Thymus (tissue), 2 donors: ENCODE measurements around the gene VWA5B2. TPM values are rescaled to one million over a fixed set of nuclear protein-coding genes. Genes with fewer than 3 reads are reported as not detected.

Experiments used
- polyA plus RNA-seq: library from polyadenylated mRNA; stranded (reverse); fragments of 200-250 nt; gene quantifications from one replicate; pipeline ENCODE4 v1.2.3, GENCODE V29; 2013
- total RNA-seq: library from RNA; stranded (reverse); fragments of 120-200 nt; gene quantifications from one replicate; pipeline ENCODE4 v1.2.4, GENCODE V29; 2013
- donor health status: healthy.

VWA5B2 gene
- total and polyA plus RNA-seq, 2 donors = 0.05 to 0.23 TPM

Other genes with a start within 250 kb of the VWA5B2 start
- 13.8 TPM for gene ABCC5, start 211.7 kb upstream of the VWA5B2 start, total RNA-seq
- 33.2 TPM for gene ABCC5, start 211.7 kb upstream of the VWA5B2 start, polyA plus RNA-seq
- not detected for gene HTR3D, start 197.8 kb upstream of the VWA5B2 start, total RNA-seq
- gene HTR3D, start 197.8 kb upstream of the VWA5B2 start, polyA plus RNA-seq = not detected
- not detected for gene HTR3C, start 176.5 kb upstream of the VWA5B2 start, total RNA-seq
- gene HTR3C, start 176.5 kb upstream of the VWA5B2 start, polyA plus RNA-seq = 0.11 TPM
- not detected for gene HTR3E, start 132.5 kb upstream of the VWA5B2 start, total RNA-seq
- gene HTR3E, start 132.5 kb upstream of the VWA5B2 start, polyA plus RNA-seq = 0.05 TPM
- gene EIF2B5, start 94.2 kb upstream of the VWA5B2 start, total RNA-seq = 32.2 TPM
- gene EIF2B5, start 94.2 kb upstream of the VWA5B2 start, polyA plus RNA-seq = 47.3 TPM
- 12.0 TPM for gene DVL3, start 74.2 kb upstream of the VWA5B2 start, total RNA-seq
- gene DVL3, start 74.2 kb upstream of the VWA5B2 start, polyA plus RNA-seq = 26.0 TPM
- 138 TPM for gene AP2M1, start 54.7 kb upstream of the VWA5B2 start, total RNA-seq
- gene AP2M1, start 54.7 kb upstream of the VWA5B2 start, polyA plus RNA-seq = 165 TPM
- gene ABCF3, start 43.4 kb upstream of the VWA5B2 start, total RNA-seq = 25.0 TPM
- gene ABCF3, start 43.4 kb upstream of the VWA5B2 start, polyA plus RNA-seq = 60.6 TPM
- 12.6 TPM for gene ALG3, start 19.4 kb downstream of the VWA5B2 start, total RNA-seq
- 16.6 TPM for gene ALG3, start 19.4 kb downstream of the VWA5B2 start, polyA plus RNA-seq
- gene EEF1AKMT4, start 20.1 kb downstream of the VWA5B2 start, total RNA-seq = 5.0 TPM
- 2.9 TPM for gene EEF1AKMT4, start 20.1 kb downstream of the VWA5B2 start, polyA plus RNA-seq
- gene CAMK2N2, start 32.0 kb downstream of the VWA5B2 start, total RNA-seq = not detected
- 0.14 TPM for gene CAMK2N2, start 32.0 kb downstream of the VWA5B2 start, polyA plus RNA-seq
- gene ECE2, start 46.4 kb downstream of the VWA5B2 start, total RNA-seq = not detected
- gene ECE2, start 46.4 kb downstream of the VWA5B2 start, polyA plus RNA-seq = not detected
- 136 TPM for gene PSMD2, start 69.7 kb downstream of the VWA5B2 start, total RNA-seq
- 76.1 TPM for gene PSMD2, start 69.7 kb downstream of the VWA5B2 start, polyA plus RNA-seq
- gene EIF4G1, start 85.0 kb downstream of the VWA5B2 start, total RNA-seq = 69.0 TPM
- 97.5 TPM for gene EIF4G1, start 85.0 kb downstream of the VWA5B2 start, polyA plus RNA-seq
- 3.4 TPM for gene FAM131A, start 108.0 kb downstream of the VWA5B2 start, total RNA-seq
- 11.7 TPM for gene FAM131A, start 108.0 kb downstream of the VWA5B2 start, polyA plus RNA-seq
- 0.85 TPM for gene CLCN2, start 132.0 kb downstream of the VWA5B2 start, total RNA-seq
- 7.0 TPM for gene CLCN2, start 132.0 kb downstream of the VWA5B2 start, polyA plus RNA-seq
- gene POLR2H, start 132.1 kb downstream of the VWA5B2 start, total RNA-seq = 76.0 TPM
- 117 TPM for gene POLR2H, start 132.1 kb downstream of the VWA5B2 start, polyA plus RNA-seq
- gene THPO, start 148.6 kb downstream of the VWA5B2 start, total RNA-seq = not detected
- 0.21 TPM for gene THPO, start 148.6 kb downstream of the VWA5B2 start, polyA plus RNA-seq
- gene CHRD, start 150.5 kb downstream of the VWA5B2 start, total RNA-seq = 0.24 TPM
- 2.5 TPM for gene CHRD, start 150.5 kb downstream of the VWA5B2 start, polyA plus RNA-seq